Progenitor cell of endocrine pancreas (in vitro differentiated cells): Measurements from ENCODE around the gene DENND6B. TPM values are rescaled to one million over a fixed set of nuclear protein-coding genes. Genes with fewer than 3 reads are reported as not detected.

ENCODE experiments used
- DNase-seq: peaks from one replicate; pipeline ENCODE4 v3.0.0; 2021; ENCODE audit warnings: low spot score; ENCODE audit not compliant: unreplicated experiment
- H3K27ac Mint-ChIP-seq: 2 replicates; pipeline ENCODE4 v1.8.0; 2021; ENCODE audit warnings: mild to moderate bottlenecking, moderate library complexity, mixed read lengths
- H3K27me3 Mint-ChIP-seq: 2 replicates; pipeline ENCODE4 v1.8.0; 2021; ENCODE audit warnings: mixed read lengths
- H3K36me3 Mint-ChIP-seq: 2 replicates; pipeline ENCODE4 v1.8.0; 2022; ENCODE audit warnings: mixed read lengths; ENCODE audit not compliant: insufficient read depth
- H3K4me1 Mint-ChIP-seq: 2 replicates; pipeline ENCODE4 v1.8.0; 2021; ENCODE audit warnings: low read depth, mixed read lengths
- H3K4me3 Mint-ChIP-seq: 2 replicates; pipeline ENCODE4 v1.8.0; 2021; ENCODE audit warnings: low read depth, mild to moderate bottlenecking, moderate library complexity, mixed read lengths
- H3K9me3 Mint-ChIP-seq: 2 replicates; pipeline ENCODE4 v1.8.0; 2021; ENCODE audit warnings: low read depth, mixed read lengths
- total RNA-seq: library from RNA; stranded (reverse); gene quantifications from 2 replicates; pipeline ENCODE4 v1.2.1, GENCODE V29; 2021
- TF ChIP-seq, protein P1 (sequence below): fragments of 200-600 bp; sonication (generic); IDR thresholded peaks from one replicate; pipeline ENCODE4 v1.5.0; 2021; ENCODE audit warnings: antibody characterized with exemption, mild to moderate bottlenecking; ENCODE audit not compliant: unreplicated experiment

Gene DENND6B
- total RNA-seq, 1 donor from 2014 or later = 36.4 TPM

DNA sequence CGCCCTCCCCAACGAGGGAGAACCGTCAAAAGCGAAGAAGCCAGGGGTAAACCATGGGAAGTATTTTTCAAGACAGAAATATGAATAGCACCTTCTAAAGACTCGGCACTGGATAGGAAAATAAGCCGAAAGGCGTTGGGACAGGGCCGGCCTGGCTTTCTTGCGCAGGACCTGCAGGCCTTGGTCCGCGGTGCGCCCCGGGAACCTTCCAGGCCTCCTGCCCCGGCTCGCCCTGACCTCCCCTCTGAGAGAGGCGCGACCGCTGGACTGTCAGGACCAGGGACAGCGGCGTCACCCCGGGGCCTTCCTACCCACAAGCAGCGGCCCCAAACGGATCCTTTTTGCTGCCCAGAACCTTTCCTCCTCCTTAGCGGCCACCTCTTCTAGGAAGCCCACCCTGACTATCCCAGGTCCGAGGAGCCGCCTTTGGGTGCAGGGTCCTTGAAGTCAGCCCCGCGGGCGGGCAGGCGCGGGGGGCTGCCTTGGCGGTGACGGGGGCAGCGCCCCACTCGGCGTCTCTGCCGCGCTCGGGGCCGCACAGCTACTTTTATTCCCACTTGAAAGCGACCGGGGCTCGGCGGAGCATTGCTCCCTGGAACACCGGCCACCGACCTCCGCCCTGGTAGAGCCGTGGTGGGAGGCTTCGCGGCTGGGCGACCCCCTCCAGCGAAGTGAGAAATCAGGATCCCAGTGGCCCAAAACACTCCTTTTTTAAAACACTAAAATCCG, 56.0 kb downstream of the DENND6B start:
- H3K27me3 Mint-ChIP-seq = peaks cover 33% of the 10 kb centered on the region

GRCh38 chr22:50269970-50270665, 56.7 kb downstream of the DENND6B start, which contains the start of gene MAPK11:
Gene MAPK11 (minus strand): TSS chr22:50270380. CDS start chr22:50270292, 88 bp downstream.
- DNase-seq = no peak
- no peak within 1 kb of the TSS for H3K27ac Mint-ChIP-seq
- peaks cover 35% of the 10 kb centered on the region for H3K27me3 Mint-ChIP-seq

More for the DNA sequence above, 56.0 kb downstream of the DENND6B start:
- Mint-ChIP-seq H3K4me1 (no peaks in the 10 kb centered on the region), H3K27ac (no peak overlapping the region), H3K4me3 (peak overlapping the region; percentile 21), H3K9me3 (no peaks in the 10 kb centered on the region), H3K36me3 (peaks cover 2% of the 10 kb centered on the region)
- TF ChIP-seq, protein P1, sequence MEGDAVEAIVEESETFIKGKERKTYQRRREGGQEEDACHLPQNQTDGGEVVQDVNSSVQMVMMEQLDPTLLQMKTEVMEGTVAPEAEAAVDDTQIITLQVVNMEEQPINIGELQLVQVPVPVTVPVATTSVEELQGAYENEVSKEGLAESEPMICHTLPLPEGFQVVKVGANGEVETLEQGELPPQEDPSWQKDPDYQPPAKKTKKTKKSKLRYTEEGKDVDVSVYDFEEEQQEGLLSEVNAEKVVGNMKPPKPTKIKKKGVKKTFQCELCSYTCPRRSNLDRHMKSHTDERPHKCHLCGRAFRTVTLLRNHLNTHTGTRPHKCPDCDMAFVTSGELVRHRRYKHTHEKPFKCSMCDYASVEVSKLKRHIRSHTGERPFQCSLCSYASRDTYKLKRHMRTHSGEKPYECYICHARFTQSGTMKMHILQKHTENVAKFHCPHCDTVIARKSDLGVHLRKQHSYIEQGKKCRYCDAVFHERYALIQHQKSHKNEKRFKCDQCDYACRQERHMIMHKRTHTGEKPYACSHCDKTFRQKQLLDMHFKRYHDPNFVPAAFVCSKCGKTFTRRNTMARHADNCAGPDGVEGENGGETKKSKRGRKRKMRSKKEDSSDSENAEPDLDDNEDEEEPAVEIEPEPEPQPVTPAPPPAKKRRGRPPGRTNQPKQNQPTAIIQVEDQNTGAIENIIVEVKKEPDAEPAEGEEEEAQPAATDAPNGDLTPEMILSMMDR = no peak
- DNase-seq = peak; percentile 86

DNA sequence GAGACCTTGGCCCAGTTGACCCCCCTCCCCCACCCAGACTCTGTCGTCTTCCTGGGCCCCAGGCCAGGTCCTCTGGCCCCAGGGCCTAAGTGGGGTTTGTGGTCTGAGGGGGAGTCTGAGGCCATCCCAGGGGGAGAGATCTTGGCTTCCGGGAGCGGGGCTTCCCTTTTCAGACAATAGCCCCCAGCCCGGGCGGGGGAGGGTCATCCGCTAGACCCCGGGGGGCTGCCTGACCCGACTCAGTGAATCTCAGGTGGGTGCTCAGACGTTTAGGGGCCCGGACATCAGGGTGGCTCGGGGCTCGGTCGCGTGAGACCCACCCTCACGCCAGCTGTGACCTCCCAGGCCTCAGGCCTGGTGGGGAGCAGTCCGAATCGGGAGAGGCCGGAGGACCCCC, 57.2 kb downstream of the DENND6B start:
- no peak overlapping the region for H3K4me3 Mint-ChIP-seq
- H3K9me3 Mint-ChIP-seq = no peaks in the 10 kb centered on the region
- DNase-seq = no peak
- peaks cover 38% of the 10 kb centered on the region for H3K27me3 Mint-ChIP-seq
- TF ChIP-seq, protein P1 = no peak
- H3K4me1 Mint-ChIP-seq = no peaks in the 10 kb centered on the region
- no peak overlapping the region for H3K27ac Mint-ChIP-seq
- peaks cover 1% of the 10 kb centered on the region for H3K36me3 Mint-ChIP-seq

More at GRCh38 chr22:50269970-50270665, 56.7 kb downstream of the DENND6B start, which contains the start of gene MAPK11:
- peaks cover 1% of the 10 kb centered on the region for H3K36me3 Mint-ChIP-seq
- H3K9me3 Mint-ChIP-seq = no peaks in the 10 kb centered on the region
- H3K4me3 Mint-ChIP-seq = peak within 1 kb of the TSS; percentile 21
- TF ChIP-seq, protein P1 = no peak
- H3K4me1 Mint-ChIP-seq = no peaks in the 10 kb centered on the region

DNA sequence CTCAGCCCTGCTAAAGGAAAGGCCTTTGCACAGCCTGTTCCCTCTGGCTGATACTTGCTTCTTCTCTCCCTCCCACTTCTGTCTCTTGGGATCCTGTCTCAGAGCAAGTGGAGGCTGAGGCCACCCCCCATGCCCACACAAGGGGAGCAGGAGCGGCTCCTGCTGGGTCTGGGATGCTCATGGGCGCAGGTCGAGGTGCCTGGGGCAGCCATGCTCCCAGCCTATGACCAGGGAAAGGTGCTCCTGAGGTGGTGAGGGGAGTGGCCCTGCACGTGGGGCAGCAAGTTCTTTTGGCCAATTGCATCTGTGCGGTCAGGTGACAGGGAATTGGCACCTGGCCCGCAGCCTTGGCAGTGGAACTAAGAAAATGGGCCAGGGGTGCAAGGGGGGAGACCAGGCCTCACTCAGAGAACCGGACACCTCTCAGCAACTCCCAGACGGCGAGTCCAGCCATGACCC, 58.1 kb downstream of the DENND6B start:
- Mint-ChIP-seq H3K27ac (no peak overlapping the region), H3K27me3 (peaks cover 43% of the 10 kb centered on the region), H3K9me3 (no peaks in the 10 kb centered on the region), H3K36me3 (no peaks in the 10 kb centered on the region), H3K4me3 (no peak overlapping the region), H3K4me1 (no peaks in the 10 kb centered on the region)
- DNase-seq = no peak
- TF ChIP-seq, protein P1 = no peak

DNA sequence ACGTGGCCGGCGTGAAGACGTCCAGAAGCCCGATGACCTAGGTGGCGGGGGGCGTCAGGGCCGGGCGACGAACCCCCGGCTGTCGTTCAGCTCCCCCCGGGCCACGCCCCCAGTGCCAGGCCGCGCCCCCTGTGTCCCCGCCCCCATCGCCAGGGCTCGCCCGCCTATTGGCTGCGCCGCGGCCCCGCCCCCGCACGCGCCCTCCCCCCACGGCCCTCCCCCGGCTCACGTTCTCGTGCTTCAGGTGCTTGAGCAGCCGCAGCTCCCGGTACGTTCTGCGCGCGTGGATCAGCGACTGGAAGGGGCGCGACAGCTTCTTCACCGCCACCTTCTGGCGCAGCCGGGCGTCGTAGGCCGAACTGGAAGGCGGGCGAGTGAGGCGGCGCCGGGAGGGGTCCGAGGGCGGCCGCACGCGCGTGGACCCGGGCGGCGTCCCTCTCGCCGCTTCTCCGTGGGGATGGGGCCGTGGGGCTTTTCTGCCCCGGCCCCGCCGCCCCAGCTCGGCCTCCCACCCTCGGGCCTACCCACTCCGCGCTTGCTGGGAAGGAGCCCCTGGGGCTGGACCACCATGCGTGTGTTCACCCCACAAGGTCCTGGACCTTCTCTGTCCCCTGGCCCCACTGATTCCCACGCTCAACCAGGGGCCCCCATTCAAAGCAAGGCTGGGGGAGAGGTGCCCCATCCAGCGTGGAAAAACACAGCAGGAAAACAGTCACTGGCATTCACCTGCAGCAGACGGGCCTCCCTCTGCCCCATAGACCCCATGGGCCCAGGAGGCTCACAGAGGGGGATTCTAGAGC, 59.0 kb downstream of the DENND6B start:
- Mint-ChIP-seq H3K27ac (no peak overlapping the region), H3K4me1 (no peaks in the 10 kb centered on the region), H3K4me3 (no peak overlapping the region), H3K36me3 (no peaks in the 10 kb centered on the region), H3K27me3 (peaks cover 41% of the 10 kb centered on the region), H3K9me3 (no peaks in the 10 kb centered on the region)
- no peak for DNase-seq
- TF ChIP-seq, protein P1 = peak; percentile 28
